ENCODE data around the gene TPSD1.

DNA sequence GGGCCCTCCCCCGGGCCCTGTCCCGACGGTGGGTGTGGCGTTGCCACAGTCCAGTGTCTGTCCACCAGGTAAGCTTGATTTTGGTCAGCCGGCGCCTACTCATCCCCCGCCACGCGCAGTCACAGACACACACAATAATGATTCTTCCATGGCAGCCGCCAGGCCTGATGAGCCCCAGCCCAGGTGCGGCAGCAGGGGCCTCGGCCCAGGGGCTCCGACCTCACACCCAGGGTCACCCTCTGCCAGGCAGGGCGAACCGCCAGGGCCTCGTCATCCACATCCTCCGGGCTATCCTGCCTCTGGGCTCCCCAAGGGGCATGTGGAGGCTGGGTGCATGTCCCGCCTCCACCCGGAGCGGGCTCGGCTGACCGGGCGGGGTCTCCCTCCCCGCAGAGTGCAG, 38.3 kb upstream of the TPSD1 start:
- TF ChIP-seq EZH2phosphoT487 (IDR thresholded peaks at IDR 0.05; ENCODE audit: insufficient read depth, low read depth) (no peak), EZH2 (IDR thresholded peaks at IDR 0.05; ENCODE audit: insufficient read depth, poor library complexity, severe bottlenecking) (no peak)
